ENCODE results near the gene BRMS1.

GRCh38 chr11:66366844-66367477 is 22.1 kb upstream of the BRMS1 start:
- TF ChIP-seq, protein P1, sequence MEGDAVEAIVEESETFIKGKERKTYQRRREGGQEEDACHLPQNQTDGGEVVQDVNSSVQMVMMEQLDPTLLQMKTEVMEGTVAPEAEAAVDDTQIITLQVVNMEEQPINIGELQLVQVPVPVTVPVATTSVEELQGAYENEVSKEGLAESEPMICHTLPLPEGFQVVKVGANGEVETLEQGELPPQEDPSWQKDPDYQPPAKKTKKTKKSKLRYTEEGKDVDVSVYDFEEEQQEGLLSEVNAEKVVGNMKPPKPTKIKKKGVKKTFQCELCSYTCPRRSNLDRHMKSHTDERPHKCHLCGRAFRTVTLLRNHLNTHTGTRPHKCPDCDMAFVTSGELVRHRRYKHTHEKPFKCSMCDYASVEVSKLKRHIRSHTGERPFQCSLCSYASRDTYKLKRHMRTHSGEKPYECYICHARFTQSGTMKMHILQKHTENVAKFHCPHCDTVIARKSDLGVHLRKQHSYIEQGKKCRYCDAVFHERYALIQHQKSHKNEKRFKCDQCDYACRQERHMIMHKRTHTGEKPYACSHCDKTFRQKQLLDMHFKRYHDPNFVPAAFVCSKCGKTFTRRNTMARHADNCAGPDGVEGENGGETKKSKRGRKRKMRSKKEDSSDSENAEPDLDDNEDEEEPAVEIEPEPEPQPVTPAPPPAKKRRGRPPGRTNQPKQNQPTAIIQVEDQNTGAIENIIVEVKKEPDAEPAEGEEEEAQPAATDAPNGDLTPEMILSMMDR (IDR thresholded peaks at IDR 0.05; ENCODE audit: low read depth, low read length), result no peak
- TF ChIP-seq MAX (IDR thresholded peaks at IDR 0.05; ENCODE audit: low read depth, low read length) (no peak), POLR2A (IDR thresholded peaks at IDR 0.05; ENCODE audit: extremely low read depth, insufficient read length) (peak; percentile 13), MYC (IDR thresholded peaks at IDR 0.05; ENCODE audit: low read depth, low read length) (no peak)
